HepG2 (cell line): ENCODE results near the gene PTGR1. TPM values are rescaled to one million over a fixed set of nuclear protein-coding genes. Genes with fewer than 3 reads are reported as not detected.

ENCODE experiments used
- ATAC-seq: fragments of 200-7000 bp; cut with Tn5 transposase; 3 replicates; pipeline ENCODE4 v1.9.1; 2020; ENCODE audit warnings: mild to moderate bottlenecking, moderate library complexity
- BruUV-seq: library from RNA; stranded (reverse); fragments of 400-500 nt; replicated peaks from 2 replicates; lab custom pipeline; 2021; lab: Mats Ljungman, UMichigan
- CTCF ChIA-PET: fragments of 300-600 bp; formaldehyde crosslinking; extraction: SDS; loops from one replicate; lab custom pipeline; 2021; ENCODE audit warnings: low total read pairs, inconsistent platforms, low intra/inter-chr PET ratio; lab: Yijun Ruan, JAX
- POLR2A ChIA-PET: fragments of 350-600 bp; sonication (Branson Sonifier 250); formaldehyde crosslinking; loops from one replicate; lab custom pipeline; 2020; ENCODE audit warnings: antibody characterized with exemption, inconsistent platforms; lab: Yijun Ruan, JAX
- DNase-seq: peaks from one replicate; pipeline ENCODE4 v3.0.0-alpha.2; 2015; ENCODE audit warnings: low spot score
- FAIRE-seq: peaks from 3 replicates; lab custom pipeline; 2011; peaks lifted over from hg19 to GRCh38; lab: Jason Lieb, UNC
- H2AFZ ChIP-seq: one replicate; pipeline ENCODE4 v1.6.1; 2011; ENCODE audit warnings: low read length, inconsistent platforms
- H3K27ac ChIP-seq: fragments of 300-600 bp; 3 replicates; pipeline ENCODE4 v1.8.0; 2011; ENCODE audit warnings: mixed run types, mild to moderate bottlenecking, mixed read lengths, low read length, inconsistent platforms; ENCODE audit not compliant: insufficient read depth; ENCODE audit errors: extremely low read length
- H3K27me3 ChIP-seq, 2 experiments: fragments of 200-600 bp in 1 of 2; 2 replicates in 1 of 2; 3 replicates in 1 of 2; pipeline versions ENCODE4 v1.6.0 to v1.8.0; 2011; ENCODE audit warnings: low read length in 2 of 2, mild to moderate bottlenecking in 2 of 2, moderate library complexity in 2 of 2, inconsistent platforms in 1 of 2; ENCODE audit not compliant: insufficient read depth in 2 of 2, control insufficient read depth in 1 of 2
- H3K36me3 ChIP-seq, 2 experiments: fragments of 200-600 bp in 1 of 2; replicated peaks in 1 of 2; 2 replicates in 1 of 2; 3 replicates in 1 of 2; pipeline versions ENCODE4 v1.5.1 to v1.8.0; 2011; ENCODE audit warnings: low read length in 2 of 2, inconsistent platforms in 1 of 2; ENCODE audit not compliant: insufficient read depth in 2 of 2, control insufficient read depth in 1 of 2
- H3K4me1 ChIP-seq: 2 replicates; pipeline ENCODE4 v1.5.1; 2012; ENCODE audit warnings: low read length, inconsistent platforms; ENCODE audit not compliant: insufficient read depth
- H3K4me2 ChIP-seq: 2 replicates; pipeline ENCODE4 v1.6.0; 2011; ENCODE audit warnings: low read depth, low read length, inconsistent platforms
- H3K4me3 ChIP-seq, 3 experiments: fragments of 200-600 bp in 1 of 3; sonication (generic), shearing (Covaris generic) in 1 of 3; replicated peaks in 1 of 3; 2 replicates each; pipeline ENCODE4 v1.5.1; 2011 to 2016; ENCODE audit warnings: low read length in 3 of 3, inconsistent platforms in 2 of 3, low read depth in 2 of 3, mild to moderate bottlenecking in 2 of 3, control low read depth in 1 of 3, mixed read lengths in 1 of 3; ENCODE audit not compliant: insufficient read depth in 1 of 3
- H3K79me2 ChIP-seq: one replicate; pipeline ENCODE4 v1.6.1; 2011; ENCODE audit warnings: low read length, inconsistent platforms; ENCODE audit not compliant: insufficient read depth
- H3K9ac ChIP-seq: 2 replicates; pipeline ENCODE4 v1.6.0; 2011; ENCODE audit warnings: mild to moderate bottlenecking, low read depth, low read length, inconsistent platforms; ENCODE audit not compliant: insufficient read depth
- H3K9me3 ChIP-seq: 2 replicates; pipeline ENCODE4 v1.5.1; 2012; ENCODE audit warnings: mild to moderate bottlenecking, low read length
- H4K20me1 ChIP-seq: 2 replicates; pipeline ENCODE4 v1.6.0; 2011; ENCODE audit warnings: inconsistent platforms, mild to moderate bottlenecking, low read length, moderate library complexity; ENCODE audit not compliant: insufficient read depth
- HCFC1 ChIP-seq: fragments of 150-350 bp; IDR thresholded peaks from 2 replicates; pipeline ENCODE4 v1.6.1; 2014; ENCODE audit warnings: low read depth, low read length
- NFKBIZ ChIP-seq: IDR thresholded peaks from 2 replicates; pipeline ENCODE4 v1.6.1; 2018; ENCODE audit warnings: missing genetic modification reagents, missing compliant biosample characterization
- PRMT3 ChIP-seq: sonication (generic); formaldehyde crosslinking; IDR thresholded peaks from 2 replicates; pipeline ENCODE4 v1.8.1; 2022; ENCODE audit warnings: low read depth, mild to moderate bottlenecking, moderate library complexity, missing genetic modification reagents, borderline replicate concordance
- YEATS2 ChIP-seq: sonication (generic); formaldehyde crosslinking; IDR thresholded peaks from 2 replicates; pipeline ENCODE4 v1.4.0; 2020; ENCODE audit warnings: missing genetic modification reagents, borderline replicate concordance
- ZBTB1 ChIP-seq: sonication (generic); formaldehyde crosslinking; IDR thresholded peaks from 2 replicates; pipeline ENCODE4 v1.4.0; 2020; ENCODE audit warnings: missing genetic modification reagents, borderline replicate concordance
- ZNF10 ChIP-seq: sonication (generic); formaldehyde crosslinking; IDR thresholded peaks from 2 replicates; pipeline ENCODE4 v1.4.0; 2020; ENCODE audit warnings: mild to moderate bottlenecking, low read depth, missing genetic modification reagents, borderline replicate concordance
- ZNF558 ChIP-seq: sonication (generic); formaldehyde crosslinking; IDR thresholded peaks from 2 replicates; pipeline ENCODE4 v1.9.0; 2022; ENCODE audit warnings: mild to moderate bottlenecking, missing genetic modification reagents, borderline replicate concordance
- in situ Hi-C: cut with HindIII; loops from 2 replicates; pipeline ENCODE4 v1.10.0; 2017; ENCODE audit warnings: low pct_unique_long_range_greater_than_20kb; ENCODE audit not compliant: extremely low pct_ligation_motif_present
- intact Hi-C: fragments of 100-400 bp; cut with micrococcal nuclease; formaldehyde crosslinking; loops from one replicate; pipeline ENCODE4 v1.10.0; 2022; ENCODE audit not compliant: unreplicated experiment
- polyA plus RNA-seq, 8 experiments: library from polyadenylated mRNA; depleted of rRNA in 3 of 8; stranded (reverse) in 7 of 8; unstranded in 1 of 8; fragments of >200 nt; fragmentation: Illumina TruSeq in 4 of 8; extraction: Trizol in 4 of 8; gene quantifications; 2 replicates each; pipeline versions ENCODE4 v1.2.1 to v1.2.3, GENCODE V29; 2011 to 2016; ENCODE audit warnings: low read depth in 4 of 8, missing spikeins in 1 of 8, mixed read lengths in 1 of 8; ENCODE audit not compliant: insufficient read depth in 1 of 8
- total RNA-seq, 5 experiments: library from RNA; depleted of rRNA; stranded (reverse); fragments of >200 nt; fragmentation: Illumina TruSeq; extraction: Trizol; gene quantifications; 2 replicates each; pipeline ENCODE4 v1.2.3, GENCODE V29; 2016; ENCODE audit warnings: low read depth in 1 of 5
- TF ChIP-seq, protein P1 (sequence below): sonication (generic); formaldehyde crosslinking; IDR thresholded peaks from 2 replicates; pipeline ENCODE4 v1.8.1; 2023; ENCODE audit warnings: mild to moderate bottlenecking, inconsistent platforms, moderate library complexity, missing genetic modification reagents, borderline replicate concordance
- TF ChIP-seq, protein P2 (sequence below): sonication (generic); formaldehyde crosslinking; IDR thresholded peaks from 2 replicates; pipeline ENCODE4 v1.4.0; 2020; ENCODE audit warnings: missing genetic modification reagents
- TF ChIP-seq, protein P3 (sequence below): sonication (generic); formaldehyde crosslinking; IDR thresholded peaks from 2 replicates; pipeline ENCODE4 v1.4.0; 2020; ENCODE audit warnings: missing genetic modification reagents
- TF ChIP-seq, protein P4 (sequence below): sonication (generic); formaldehyde crosslinking; IDR thresholded peaks from 2 replicates; pipeline ENCODE4 v1.5.0; 2020; ENCODE audit warnings: missing genetic modification reagents

PTGR1 gene
- total and polyA plus RNA-seq, 2 of the 13 experiments (the other 11 are each of a cell fraction or from before 2014, with no cell fraction given) = 6.0 to 15.8 TPM

DNA sequence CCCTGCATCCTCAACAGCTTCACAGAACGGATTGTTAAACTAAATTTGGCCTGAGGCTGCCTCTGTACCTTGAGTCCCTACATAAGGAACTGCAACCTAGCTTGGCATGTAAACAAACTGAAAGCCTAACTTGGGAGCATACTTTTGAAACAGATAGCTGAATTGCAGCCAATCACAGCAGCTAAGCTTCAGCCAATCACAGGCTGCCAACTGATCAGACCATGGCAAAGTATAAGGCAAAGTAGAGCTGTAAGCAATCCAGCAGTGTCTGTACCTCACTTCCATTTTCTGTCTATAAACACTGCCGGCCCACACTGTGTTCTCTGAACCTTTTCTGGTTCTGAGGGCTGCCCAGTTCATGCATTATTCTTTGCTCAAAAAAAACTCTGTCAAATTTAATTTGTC lies 83.4 kb downstream of the PTGR1 start (continued):
- TF ChIP-seq, protein P1, sequence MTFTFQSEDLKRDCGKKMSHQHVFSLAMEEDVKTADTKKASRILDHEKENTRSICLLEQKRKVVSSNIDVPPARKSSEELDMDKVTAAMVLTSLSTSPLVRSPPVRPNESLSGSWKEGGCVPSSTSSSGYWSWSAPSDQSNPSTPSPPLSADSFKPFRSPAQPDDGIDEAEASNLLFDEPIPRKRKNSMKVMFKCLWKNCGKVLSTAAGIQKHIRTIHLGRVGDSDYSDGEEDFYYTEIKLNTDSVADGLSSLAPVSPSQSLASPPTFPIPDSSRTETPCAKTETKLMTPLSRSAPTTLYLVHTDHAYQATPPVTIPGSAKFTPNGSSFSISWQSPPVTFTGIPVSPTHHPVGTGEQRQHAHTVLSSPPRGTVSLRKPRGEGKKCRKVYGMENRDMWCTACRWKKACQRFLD (CRISPR knock-in tag) = no peak
- TF ChIP-seq, protein P2, sequence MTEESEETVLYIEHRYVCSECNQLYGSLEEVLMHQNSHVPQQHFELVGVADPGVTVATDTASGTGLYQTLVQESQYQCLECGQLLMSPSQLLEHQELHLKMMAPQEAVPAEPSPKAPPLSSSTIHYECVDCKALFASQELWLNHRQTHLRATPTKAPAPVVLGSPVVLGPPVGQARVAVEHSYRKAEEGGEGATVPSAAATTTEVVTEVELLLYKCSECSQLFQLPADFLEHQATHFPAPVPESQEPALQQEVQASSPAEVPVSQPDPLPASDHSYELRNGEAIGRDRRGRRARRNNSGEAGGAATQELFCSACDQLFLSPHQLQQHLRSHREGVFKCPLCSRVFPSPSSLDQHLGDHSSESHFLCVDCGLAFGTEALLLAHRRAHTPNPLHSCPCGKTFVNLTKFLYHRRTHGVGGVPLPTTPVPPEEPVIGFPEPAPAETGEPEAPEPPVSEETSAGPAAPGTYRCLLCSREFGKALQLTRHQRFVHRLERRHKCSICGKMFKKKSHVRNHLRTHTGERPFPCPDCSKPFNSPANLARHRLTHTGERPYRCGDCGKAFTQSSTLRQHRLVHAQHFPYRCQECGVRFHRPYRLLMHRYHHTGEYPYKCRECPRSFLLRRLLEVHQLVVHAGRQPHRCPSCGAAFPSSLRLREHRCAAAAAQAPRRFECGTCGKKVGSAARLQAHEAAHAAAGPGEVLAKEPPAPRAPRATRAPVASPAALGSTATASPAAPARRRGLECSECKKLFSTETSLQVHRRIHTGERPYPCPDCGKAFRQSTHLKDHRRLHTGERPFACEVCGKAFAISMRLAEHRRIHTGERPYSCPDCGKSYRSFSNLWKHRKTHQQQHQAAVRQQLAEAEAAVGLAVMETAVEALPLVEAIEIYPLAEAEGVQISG (CRISPR knock-in tag) = no peak
- TF ChIP-seq NFKBIZ (CRISPR knock-in tag) (0 out of 2 replicates have a peak, but pooled peaks have one; percentile 27), ZNF10 (CRISPR knock-in tag) (no peak), PRMT3 (CRISPR knock-in tag) (no peak)

DNA sequence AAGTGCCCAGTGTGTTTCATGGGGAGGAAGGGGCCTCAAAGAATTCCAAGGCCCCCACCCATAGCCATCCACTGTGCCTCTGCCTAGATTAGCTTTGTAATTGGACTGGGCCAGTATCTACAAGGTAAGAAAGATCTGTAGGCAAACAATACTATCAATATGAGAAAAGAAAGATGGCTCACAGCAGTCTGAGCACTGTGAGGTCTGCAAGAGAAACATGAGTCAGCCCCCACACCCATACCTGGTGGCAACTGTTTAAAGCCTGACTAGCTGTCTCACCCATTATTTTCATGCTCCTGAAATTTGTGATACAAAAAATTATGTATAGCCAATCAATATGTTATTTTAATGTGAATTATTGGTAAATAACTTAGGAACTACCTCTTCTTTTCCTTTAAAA lies 84.5 kb downstream of the PTGR1 start:
- Histone ChIP-seq H3K27ac (no peak overlapping the region), H3K4me1 (peaks cover 21% of the 10 kb centered on the region), H3K4me3 (no peak overlapping the region), H3K27me3 (no peaks in the 10 kb centered on the region)
- no peak for ATAC-seq
- BruUV-seq = no TSS peak
- no peak for FAIRE-seq
- intact Hi-C loops = no loop called here
- TF ChIP-seq YEATS2 (no peak), ZBTB1 (no peak), HCFC1 (no peak), ZNF558 (CRISPR knock-in tag) (no peak)
- TF ChIP-seq, protein P3, sequence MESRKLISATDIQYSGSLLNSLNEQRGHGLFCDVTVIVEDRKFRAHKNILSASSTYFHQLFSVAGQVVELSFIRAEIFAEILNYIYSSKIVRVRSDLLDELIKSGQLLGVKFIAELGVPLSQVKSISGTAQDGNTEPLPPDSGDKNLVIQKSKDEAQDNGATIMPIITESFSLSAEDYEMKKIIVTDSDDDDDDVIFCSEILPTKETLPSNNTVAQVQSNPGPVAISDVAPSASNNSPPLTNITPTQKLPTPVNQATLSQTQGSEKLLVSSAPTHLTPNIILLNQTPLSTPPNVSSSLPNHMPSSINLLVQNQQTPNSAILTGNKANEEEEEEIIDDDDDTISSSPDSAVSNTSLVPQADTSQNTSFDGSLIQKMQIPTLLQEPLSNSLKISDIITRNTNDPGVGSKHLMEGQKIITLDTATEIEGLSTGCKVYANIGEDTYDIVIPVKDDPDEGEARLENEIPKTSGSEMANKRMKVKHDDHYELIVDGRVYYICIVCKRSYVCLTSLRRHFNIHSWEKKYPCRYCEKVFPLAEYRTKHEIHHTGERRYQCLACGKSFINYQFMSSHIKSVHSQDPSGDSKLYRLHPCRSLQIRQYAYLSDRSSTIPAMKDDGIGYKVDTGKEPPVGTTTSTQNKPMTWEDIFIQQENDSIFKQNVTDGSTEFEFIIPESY (CRISPR knock-in tag) = no peak
- TF ChIP-seq, protein P4, sequence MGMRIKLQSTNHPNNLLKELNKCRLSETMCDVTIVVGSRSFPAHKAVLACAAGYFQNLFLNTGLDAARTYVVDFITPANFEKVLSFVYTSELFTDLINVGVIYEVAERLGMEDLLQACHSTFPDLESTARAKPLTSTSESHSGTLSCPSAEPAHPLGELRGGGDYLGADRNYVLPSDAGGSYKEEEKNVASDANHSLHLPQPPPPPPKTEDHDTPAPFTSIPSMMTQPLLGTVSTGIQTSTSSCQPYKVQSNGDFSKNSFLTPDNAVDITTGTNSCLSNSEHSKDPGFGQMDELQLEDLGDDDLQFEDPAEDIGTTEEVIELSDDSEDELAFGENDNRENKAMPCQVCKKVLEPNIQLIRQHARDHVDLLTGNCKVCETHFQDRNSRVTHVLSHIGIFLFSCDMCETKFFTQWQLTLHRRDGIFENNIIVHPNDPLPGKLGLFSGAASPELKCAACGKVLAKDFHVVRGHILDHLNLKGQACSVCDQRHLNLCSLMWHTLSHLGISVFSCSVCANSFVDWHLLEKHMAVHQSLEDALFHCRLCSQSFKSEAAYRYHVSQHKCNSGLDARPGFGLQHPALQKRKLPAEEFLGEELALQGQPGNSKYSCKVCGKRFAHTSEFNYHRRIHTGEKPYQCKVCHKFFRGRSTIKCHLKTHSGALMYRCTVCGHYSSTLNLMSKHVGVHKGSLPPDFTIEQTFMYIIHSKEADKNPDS = no peak
- TF ChIP-seq, all 625 proteins: peak for 0
- H4K20me1 ChIP-seq = no peaks in the 10 kb centered on the region
- CTCF ChIA-PET = no interaction called here
- POLR2A ChIA-PET = no interaction called here
- in situ Hi-C loops = no loop called here
- no peaks in the 10 kb centered on the region for H3K79me2 ChIP-seq
- no peaks in the 10 kb centered on the region for H3K9me3 ChIP-seq
- H3K36me3 ChIP-seq = no peaks in the 10 kb centered on the region
- no peak for DNase-seq
- H3K4me2 ChIP-seq = no peak overlapping the region
- H2AFZ ChIP-seq = no peak overlapping the region
- no peak overlapping the region for H3K9ac ChIP-seq
